Putamen (tissue), 1 donor: ENCODE data around the gene KRTAP10-10.
"Not testable (repeated sequence)": the region's sequence is repeated elsewhere in the genome, so short reads cannot be mapped to it uniquely, and the experiment has no call there.

ENCODE experiments used
- DNase-seq: peaks from one replicate; pipeline ENCODE4 v3.0.0-alpha.2; 2016; ENCODE audit warnings: low spot score

The KRTAP10-10 gene

DNA sequence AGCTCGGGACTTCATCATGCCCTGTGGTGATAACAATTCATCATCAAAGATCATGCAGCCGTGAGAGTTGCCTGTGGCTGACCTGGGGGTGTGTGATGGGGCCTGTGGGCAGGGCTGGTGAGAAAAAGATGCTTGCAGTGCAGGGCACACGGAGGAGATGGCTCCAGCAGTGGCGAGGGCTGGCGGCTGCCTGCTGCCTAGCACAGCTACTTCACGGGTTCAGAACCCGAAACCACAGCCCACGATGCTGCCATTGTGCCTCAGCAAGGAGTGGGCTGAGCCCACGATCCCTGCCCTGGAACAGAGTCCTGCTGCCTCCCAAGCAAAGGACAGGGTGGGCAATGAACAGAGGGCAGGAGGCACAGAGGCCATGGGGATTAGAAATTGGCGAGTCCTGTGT lies 10.9 kb upstream of the KRTAP10-10 start:
- no peak for DNase-seq

GRCh38 chr21:44626673-44627143 lies 10.4 kb upstream of the KRTAP10-10 start, which contains the start of gene KRTAP10-9:
Gene KRTAP10-9 (plus strand): TSS chr21:44627093. CDS start chr21:44627172, 79 bp downstream.
- DNase-seq, result no peak

DNA sequence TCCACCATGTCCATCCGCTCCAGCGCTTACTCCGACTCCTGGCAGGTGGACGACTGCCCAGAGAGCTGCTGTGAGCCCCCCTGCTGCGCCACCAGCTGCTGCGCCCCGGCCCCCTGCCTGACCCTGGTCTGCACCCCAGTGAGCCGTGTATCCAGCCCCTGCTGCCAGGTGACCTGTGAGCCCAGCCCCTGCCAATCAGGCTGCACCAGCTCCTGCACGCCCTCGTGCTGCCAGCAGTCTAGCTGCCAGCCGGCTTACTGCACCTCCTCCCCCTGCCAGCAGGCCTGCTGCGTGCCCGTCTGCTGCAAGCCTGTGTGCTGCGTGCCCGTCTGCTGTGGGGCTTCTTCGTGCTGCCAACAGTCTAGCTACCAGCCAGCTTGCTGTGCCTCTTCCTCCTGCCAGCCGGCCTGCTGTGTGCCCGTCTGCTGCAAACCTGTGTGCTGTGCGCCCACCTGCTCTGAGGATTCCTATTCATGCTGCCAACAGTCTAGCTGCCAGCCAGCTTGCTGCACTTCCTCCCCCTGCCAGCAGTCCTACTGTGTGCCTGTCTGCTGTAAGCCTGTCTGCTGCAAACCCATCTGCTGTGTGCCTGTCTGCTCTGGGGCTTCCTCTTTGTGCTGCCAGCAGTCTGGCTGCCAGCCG lies 9.9 kb upstream of the KRTAP10-10 start:
- DNase-seq, result not testable (repeated sequence)

- not testable (repeated sequence) for DNase-seq
Observed at GRCh38 chr21:44627831-44628233, 9.3 kb upstream of the KRTAP10-10 start.

- no peak for DNase-seq
Observed at GRCh38 chr21:44628707-44629391, 8.3 kb upstream of the KRTAP10-10 start.

DNA sequence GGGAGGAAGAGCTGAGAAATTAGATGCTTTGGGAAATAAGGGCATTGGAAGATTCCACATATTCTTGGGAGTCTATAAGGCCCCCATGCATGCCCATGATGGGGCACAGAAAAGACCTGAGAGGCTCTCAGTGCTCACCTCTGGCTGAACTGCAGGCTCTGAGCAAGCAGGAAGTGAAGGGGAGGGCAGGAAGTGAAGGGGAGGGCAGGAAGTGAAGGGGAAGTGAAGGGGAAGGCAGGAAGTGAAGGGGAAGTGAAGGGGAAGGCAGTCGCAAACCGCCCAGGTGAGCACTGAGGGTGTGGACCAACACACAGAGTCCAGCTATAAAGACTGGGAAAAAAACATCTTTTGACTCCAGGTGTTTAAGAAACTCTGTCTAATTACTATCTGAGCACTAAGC lies 6.7 kb upstream of the KRTAP10-10 start:
- DNase-seq, result no peak

- DNase-seq, result no peak
Observed at GRCh38 chr21:44632067-44632466, 5.1 kb upstream of the KRTAP10-10 start.

- no peak for DNase-seq
Observed at GRCh38 chr21:44636209-44637017, 743 bp upstream of the KRTAP10-10 start.

- DNase-seq, result not testable (repeated sequence)
Observed at GRCh38 chr21:44637851-44638348, 744 bp downstream of the KRTAP10-10 start.

- not testable (repeated sequence) for DNase-seq
Observed at GRCh38 chr21:44638506-44639330, 1.6 kb downstream of the KRTAP10-10 start.

DNA sequence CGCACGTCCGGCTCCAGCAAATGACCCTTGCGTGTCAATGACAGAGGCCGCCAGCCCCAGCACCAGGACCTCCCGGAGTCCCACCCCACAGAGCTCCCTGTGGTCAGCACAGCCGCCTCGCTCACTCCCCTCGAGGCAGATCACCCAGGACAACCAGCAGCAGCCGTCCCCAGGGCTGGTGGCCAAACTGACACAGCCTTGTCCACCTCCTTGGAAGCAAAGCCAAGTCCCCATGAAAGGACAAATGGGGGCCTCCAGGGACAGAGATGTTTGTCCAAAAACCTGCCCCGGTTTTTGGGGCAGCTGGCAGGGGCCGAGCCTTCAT lies 2.1 kb downstream of the KRTAP10-10 start:
- no peak for DNase-seq

DNA sequence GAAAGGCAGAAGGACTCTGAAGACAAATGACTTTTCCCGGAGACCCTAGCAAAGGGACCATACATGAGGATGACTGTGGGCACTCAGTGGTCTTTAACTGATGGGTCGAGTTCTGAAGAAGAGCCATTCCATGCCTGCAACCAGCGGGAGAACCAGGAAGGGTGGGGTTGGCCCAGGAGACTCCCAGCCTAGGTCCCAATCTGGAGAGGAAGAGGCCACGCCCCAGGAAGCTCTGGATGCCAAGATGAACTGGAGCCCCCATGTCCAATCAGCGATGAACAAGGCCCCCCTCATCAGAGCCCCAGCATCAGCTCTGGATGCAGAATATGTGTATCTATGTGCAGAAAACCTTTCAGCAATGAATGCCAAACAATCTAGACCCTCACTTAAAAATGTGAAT lies 3.6 kb downstream of the KRTAP10-10 start:
- no peak for DNase-seq

- no peak for DNase-seq
Observed at GRCh38 chr21:44643741-44644310, 6.7 kb downstream of the KRTAP10-10 start.

DNA sequence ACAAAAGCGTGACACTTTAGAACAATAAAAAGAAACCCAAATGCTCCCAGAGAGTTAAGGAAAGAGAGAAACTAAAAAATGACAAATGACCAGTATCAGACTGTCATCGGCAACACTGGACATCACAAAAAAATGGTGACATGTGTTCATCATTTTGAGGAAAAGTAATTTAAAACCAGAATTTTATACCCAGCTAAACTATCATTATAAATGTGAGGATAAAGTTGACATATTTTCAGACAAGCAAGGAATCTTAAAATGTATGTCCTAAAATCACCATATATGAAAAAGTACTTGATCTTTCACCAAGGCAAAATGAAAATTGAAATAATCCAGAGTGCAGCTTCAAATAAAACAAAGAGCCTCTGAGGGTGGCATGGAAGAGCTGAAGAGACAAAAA lies 7.7 kb downstream of the KRTAP10-10 start:
- no peak for DNase-seq

- not testable (repeated sequence) for DNase-seq
Observed at GRCh38 chr21:44646366-44647221, 9.4 kb downstream of the KRTAP10-10 start, which contains the start of gene KRTAP10-11. Gene KRTAP10-11 (plus strand): TSS chr21:44646414. CDS start chr21:44646459, 45 bp downstream.

- DNase-seq, result no peak
Observed at GRCh38 chr21:44647222-44647552, 10.0 kb downstream of the KRTAP10-10 start.

DNA sequence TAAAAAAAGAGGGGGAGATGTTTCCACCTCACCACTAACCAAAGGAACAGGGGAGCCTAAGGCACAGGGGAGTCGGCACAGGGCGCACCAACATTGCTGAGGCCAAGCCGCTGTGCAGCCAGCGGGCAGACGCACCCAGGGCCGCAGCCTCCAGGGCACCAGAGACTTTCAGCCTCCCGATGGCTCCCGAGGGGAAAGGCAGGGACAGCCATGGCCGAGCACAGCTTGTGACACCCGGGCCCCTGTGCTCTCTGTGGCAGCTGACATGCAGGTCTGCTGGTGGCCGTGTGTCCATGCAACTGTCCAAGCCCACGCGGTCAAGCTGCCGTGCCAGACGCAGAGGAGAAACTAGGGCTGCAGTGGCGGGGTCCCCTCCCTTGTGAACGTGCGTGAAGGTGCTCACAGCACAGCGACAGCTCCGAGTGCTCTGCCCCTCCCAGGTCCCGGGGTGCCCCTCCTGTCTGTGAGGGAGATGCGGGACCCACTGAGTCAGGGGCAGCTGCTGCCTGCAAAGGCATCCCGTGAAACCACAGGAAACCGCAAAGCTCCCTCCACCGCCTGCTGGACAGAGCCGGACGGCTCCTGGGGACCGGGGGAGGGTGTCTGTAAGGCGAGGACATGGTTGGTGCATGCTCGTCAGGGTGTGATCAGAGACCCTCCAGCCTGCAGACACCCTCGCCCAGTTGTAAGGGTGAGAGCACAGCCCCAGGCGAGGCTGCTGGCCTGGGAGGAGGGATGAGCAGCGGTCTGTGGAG lies 11.6 kb downstream of the KRTAP10-10 start:
- DNase-seq, result no peak

- no peak for DNase-seq
Observed at GRCh38 chr21:44649521-44650100, 12.5 kb downstream of the KRTAP10-10 start.

- no peak for DNase-seq
Observed at GRCh38 chr21:44650265-44650972, 13.3 kb downstream of the KRTAP10-10 start.
